DMS 273 (cell line): ENCODE results near the gene ARHGEF28.

Source experiments
- DNase-seq: peaks from one replicate; lab custom pipeline; 2025; ENCODE audit not compliant: unreplicated experiment; lab: John Stamatoyannopoulos, UW

Gene ARHGEF28

DNA sequence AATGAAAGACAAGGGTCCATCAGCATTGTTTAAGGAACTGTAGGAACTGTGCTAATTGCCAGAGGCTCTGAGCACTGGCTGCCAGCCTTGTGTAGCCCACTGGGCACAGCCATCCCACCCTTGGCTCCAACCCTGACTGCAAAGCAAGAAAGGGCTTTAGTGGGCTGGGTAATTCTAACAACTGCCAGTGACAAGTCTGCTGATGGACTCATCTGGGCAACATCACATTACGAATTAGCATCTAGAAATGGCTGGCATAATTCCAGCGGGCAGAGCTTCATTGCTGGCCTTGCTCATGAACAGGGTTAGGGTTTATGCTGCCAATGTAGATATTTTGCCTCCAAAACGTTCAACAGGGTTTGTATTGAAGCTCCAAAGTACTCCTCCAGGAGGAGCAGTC lies 326.9 kb downstream of the ARHGEF28 start:
- peak; percentile 62 for DNase-seq

GRCh38 chr5:73954381-73954780 lies 328.4 kb downstream of the ARHGEF28 start:
- DNase-seq: peak; percentile 66

DNA sequence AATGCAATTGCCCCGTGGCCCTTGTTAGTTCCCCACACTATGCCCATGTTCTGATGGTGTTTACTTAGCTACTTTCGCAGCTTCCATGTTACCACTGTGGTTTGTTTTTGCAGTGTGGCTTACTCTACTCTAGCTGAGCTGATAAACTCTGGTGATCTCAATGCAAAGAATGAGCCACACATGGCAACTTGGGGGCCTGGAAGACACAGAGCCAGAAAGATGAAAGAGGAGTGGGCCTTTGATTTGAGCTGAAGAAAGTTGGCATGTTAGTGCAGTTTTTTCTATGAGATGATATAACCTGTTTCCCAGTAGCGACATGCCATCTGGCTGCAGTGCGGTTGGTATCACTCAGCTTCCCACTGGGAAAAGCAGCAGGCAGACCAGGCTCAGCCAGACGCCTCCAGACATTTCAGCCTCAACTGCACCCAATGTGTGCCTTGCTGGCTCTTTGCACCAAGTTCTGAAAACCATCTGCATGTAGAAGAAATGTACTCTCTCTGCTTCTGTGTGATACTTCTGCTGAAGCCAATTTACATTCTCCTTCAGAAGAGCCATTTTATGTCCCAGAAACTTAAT lies 329.4 kb downstream of the ARHGEF28 start:
- DNase-seq: peak; percentile 96

GRCh38 chr5:73957397-73958001 lies 331.5 kb downstream of the ARHGEF28 start:
- peak; percentile 74 for DNase-seq

- DNase-seq: no peak
Observed at GRCh38 chr5:73958037-73958436, 332.0 kb downstream of the ARHGEF28 start.

GRCh38 chr5:73960023-73960422 lies 334.0 kb downstream of the ARHGEF28 start:
- no peak for DNase-seq

DNA sequence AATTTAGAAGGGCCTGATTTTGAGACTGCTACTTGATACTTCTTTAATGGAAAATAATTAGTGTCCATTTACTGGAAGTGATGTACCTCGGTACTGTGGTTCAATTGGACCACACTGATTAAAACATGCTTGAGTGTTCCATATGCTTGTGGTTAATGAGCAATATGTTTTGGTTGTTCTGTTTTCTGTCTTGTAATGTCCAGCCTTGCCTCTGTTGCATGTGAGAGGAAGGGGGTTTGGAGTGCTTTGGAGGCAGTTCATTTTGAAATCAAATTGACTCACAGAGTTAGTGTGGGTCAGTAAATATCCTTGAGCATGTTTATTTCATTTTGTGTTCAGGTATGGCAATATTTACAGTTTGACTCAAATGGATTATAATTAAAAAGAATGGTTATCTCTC lies 334.4 kb downstream of the ARHGEF28 start:
- DNase-seq: peak; percentile 32

DNA sequence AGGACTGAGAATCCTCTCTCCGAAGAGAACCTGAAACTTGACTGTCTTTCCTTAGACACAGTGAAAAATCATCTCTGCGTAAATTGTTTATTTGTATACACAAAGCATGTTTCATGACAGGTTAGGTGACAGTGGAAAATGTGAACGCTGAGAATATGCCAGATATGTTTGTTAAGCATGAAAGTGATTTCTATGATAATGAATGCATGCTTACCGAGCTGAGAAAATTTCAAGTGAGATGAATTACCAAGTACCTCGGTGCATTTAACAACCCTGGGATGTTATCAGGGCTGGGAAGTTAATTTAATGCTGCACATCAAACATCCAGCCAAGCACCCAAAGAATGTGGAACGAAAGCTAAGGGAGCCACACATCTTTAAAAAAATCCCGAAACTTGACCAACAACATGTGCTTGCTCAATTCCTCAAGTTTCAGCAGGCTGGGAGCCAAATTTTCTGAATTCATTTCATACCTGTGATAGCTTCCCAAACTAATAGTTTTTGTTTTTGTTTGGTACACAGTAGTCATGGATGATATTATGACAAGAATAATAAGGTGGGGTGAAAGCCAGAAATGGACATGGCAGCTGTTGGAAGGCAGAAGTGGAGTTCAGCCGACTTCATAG lies 336.9 kb downstream of the ARHGEF28 start:
- no peak for DNase-seq

GRCh38 chr5:73964352-73964865 lies 338.4 kb downstream of the ARHGEF28 start:
- no peak for DNase-seq

- no peak for DNase-seq
Observed at GRCh38 chr5:73966451-73966850, 340.5 kb downstream of the ARHGEF28 start.

- DNase-seq: no peak
Observed at GRCh38 chr5:73967347-73967746, 341.4 kb downstream of the ARHGEF28 start.

DNA sequence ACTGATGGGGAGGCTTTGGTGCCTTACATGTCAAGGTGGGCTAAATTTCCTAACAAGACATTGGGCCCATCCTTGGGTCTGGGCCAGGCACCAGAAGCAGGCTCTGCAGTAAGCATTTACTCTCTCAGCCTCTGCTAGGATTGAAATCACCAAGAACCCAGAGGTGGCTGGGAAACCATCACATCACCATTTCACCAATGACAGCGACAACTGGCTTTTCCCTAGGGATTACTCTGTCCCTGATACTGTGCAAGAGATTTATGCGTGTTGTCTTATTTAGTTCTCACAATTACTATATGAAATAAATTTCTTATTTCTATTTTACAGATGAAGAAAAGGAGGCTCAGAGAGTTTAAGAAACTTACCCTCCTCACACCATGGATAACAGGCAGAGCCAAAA lies 342.2 kb downstream of the ARHGEF28 start:
- DNase-seq: no peak

DNA sequence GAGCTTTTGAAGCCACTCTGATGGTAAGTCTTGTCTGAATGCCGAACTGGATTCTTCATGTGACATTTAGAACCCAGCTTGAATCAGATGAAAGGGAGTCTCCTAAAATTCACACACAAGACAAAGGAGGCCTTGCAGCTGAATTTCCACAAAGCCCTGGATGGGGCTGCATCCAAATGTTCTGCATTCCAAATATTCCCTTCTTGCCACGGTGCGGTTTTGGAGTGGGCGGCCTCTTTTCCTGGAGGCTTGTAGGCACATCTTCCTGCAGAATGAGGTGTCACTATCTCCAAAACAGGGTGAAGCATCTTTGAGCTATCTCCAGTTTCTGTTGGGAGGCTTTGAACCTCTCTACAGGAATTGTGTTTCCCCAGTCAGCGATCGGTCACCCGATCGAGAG lies 342.7 kb downstream of the ARHGEF28 start:
- peak; percentile 29 for DNase-seq

DNA sequence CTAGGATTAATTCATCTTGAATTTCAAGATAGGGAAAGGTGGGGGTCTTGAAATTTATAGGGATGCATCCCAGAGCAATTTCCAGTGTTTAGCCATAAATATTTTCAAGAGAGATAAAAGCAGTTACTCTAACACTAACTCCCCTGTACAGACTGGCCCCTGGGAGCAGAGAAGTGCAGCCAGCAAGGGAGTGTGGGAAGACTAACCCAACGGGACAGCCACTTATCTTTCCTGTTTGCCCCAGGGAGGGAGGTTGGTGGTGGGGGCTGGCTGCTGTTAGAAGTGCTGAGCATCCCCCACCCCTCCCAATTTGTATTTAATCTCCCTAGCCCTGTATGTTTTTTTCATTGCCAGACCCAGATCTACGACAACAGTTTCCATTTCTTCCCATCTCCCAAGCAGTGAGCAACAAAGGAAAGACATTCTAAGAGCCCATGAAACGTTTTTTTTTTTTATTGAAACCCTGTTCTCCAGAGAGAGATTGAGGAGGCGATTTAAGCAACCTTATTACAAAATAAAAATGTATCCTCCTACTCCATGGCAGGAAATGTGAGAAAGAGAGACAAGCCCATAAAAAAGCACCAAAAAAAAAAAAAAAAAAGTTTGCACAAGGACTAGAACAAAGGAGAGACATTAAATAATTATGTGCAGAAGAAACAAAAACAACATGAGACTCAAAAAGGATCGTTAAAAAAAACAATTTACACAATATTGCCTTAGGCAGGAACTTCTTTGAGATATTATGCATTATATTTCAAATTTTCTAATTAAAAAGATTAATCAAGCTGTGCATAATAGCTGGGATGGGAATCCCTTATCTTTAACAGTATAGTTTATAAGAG lies 343.4 kb downstream of the ARHGEF28 start:
- peak; percentile 29 for DNase-seq

- no peak for DNase-seq
Observed at GRCh38 chr5:73971326-73971725, 345.3 kb downstream of the ARHGEF28 start.

DNA sequence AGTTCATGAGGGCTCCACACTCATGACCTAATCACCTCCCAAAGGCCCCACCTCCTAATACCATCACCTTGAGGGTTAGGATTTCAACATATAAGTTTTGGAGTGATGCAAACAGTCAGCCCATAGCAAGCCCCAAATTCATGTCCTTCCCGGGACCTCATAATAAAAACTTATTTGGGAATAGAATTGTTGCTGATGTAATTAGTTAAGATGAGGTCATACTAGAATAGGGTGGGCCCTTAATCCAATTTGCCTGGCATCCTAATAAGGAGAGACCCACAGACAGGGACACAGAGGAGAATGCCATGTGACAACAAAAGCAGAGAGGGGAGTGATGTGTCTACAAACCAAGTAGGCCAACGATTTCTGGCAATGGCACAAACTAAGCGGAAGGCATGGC lies 347.1 kb downstream of the ARHGEF28 start:
- no peak for DNase-seq

DNA sequence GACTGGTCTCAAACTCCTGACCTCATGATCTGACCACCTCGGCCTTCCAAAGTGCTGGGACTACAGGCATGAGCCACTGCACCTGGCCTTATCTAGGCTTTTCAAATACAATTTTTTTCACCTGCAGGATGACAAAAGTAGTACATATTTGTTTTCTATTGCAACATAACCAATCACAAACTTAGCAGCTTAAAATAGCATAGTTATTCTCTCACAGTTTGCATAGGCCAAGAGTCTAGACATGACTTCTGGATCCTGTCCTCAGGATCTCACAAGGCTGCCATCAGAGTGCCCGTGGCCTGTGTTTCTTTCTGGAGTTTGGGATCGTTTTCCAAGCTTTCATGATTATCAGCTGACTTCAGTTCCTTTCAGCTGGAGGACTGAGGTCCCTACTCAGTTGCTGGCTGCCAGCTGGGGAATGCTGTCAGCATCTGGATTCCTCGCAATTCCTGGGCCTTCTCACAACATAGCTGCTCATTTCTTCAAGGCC lies 348.9 kb downstream of the ARHGEF28 start:
- DNase-seq: no peak

- DNase-seq: no peak
Observed at GRCh38 chr5:73975845-73976244, 349.8 kb downstream of the ARHGEF28 start.

- DNase-seq: no peak
Observed at GRCh38 chr5:73977146-73977545, 351.1 kb downstream of the ARHGEF28 start.

DNA sequence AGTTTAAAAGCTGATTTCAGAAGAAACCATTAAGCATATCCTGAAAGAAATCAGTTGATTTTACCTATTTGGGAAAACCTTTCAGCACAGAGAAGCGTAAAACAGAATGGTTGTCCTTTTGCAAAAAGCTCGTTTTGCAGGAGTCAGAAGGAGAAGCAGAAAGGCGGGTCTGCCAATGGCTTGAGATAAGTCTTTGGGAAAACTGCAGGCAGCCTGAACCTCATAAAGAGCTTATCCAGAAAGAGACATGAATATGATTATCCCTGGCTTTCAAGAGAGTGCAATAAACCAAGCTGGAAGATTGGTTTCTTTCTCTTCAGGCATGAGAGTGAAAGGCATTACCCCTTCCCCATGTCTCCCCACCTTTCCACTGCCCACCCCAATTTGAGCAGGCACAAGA lies 353.3 kb downstream of the ARHGEF28 start:
- no peak for DNase-seq

DNA sequence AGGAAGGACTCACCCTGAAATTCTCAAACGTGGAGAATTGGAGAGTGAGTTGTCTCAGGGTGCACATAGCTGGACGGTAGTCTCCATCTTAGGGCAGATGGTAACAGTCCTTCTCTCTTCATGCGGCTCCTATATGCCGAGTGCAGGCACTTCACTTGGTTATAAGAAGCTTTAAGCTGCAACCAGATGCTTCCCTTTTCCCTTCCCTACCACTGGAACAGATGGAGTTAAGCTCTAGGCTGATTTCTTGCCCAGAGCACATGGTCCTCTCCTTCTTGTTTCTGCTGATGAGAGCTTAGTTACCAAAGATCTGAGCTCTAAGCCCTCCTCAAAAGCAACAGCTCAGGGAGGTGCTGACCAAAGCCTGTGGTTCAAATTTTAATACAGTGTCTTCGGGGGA lies 355.7 kb downstream of the ARHGEF28 start:
- peak; percentile 90 for DNase-seq
